Measurements from ENCODE around the gene UTF1. TPM values are rescaled to one million over a fixed set of nuclear protein-coding genes. Genes with fewer than 3 reads are reported as not detected.

Gene UTF1
- total RNA-seq, 2 experiments from 2014 or later: not detected

DNA sequence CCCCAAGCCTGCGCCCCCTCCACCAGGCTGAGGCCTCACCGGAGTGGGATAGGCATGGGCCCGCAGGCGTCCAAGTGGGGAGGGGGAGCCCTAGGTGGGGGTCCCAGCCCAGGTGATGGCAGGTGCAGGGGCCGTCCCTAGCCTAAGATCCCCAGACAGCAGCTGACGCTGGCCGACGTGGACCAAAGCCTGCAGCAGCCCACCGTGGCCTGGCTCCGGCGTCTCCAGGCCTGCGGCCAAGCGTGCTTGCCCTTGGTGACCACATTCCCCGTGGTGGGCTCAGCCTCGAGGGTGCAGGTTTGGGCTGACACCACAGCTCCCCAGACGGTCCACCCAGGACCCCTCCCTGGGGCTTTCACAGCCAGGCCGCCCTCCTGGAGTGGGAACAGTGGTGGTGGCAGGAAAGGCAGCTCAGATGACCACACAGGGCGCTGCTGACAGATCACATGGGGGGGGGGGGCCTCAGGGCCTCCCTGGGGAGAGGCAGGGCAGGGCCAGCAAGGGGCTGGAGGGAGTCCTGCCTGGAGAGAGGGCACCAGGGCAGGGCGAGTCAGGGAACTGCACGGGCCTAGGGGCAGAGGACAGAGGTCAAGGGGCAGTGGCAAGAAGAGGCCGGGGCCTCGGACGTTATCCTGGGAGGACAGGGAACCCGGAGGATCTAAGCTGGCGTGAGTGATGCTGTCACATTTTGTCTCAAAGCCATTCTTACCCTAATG is 47.4 kb downstream of the UTF1 start:
- no TSS peak for BruUV-seq (replicated peaks)
- H2AFZ ChIP-seq (ENCODE audit: low read length): no peak overlapping the region
- no peak overlapping the region for H3K4me3 ChIP-seq (ENCODE audit: low read depth, low read length, poor library complexity, severe bottlenecking)
- H3K4me2 ChIP-seq (ENCODE audit: low read length): peak overlapping the region; percentile 86
- ChIA-PET CTCF (ENCODE audit: unreplicated experiment) (no interaction called here), POLR2A (no interaction called here)
- H3K9me2 ChIP-seq (ENCODE audit: insufficient read depth, low read length): no peaks in the 10 kb centered on the region
- no peaks in the 10 kb centered on the region for H3K9me3 ChIP-seq (ENCODE audit: low read length)
- H3K4me1 ChIP-seq (ENCODE audit: insufficient read depth, low read length, poor library complexity, severe bottlenecking): peaks cover 47% of the 10 kb centered on the region
- H3K79me2 ChIP-seq (ENCODE audit: insufficient read depth, low read depth, low read length): no peaks in the 10 kb centered on the region
- TF ChIP-seq CTCF (conservative IDR thresholded peaks at IDR 0.05; ENCODE audit: low read length): no peak
- no peak for TF ChIP-seq EZH2phosphoT487 (IDR thresholded peaks at IDR 0.05; ENCODE audit: borderline replicate concordance, low read depth, low read length)
- no peaks in the 10 kb centered on the region for H4K20me1 ChIP-seq (ENCODE audit: insufficient read depth, low read length)
- DNase-seq (ENCODE audit: low spot score): no peak
- peaks cover 3% of the 10 kb centered on the region; the same call in 1 of the 2 replicates for H3K36me3 ChIP-seq (ENCODE audit: insufficient read depth, low read length)
- peak overlapping the region; percentile 53 for H3K27ac ChIP-seq (ENCODE audit: low read depth, low read length, poor library complexity, severe bottlenecking)
- intact Hi-C loops (cut with micrococcal nuclease; ENCODE audit: unreplicated experiment): loop anchor here (5.0 kb wide), 1 partner anchor 135 kb away; no protein-coding TSS in a partner anchor

DNA sequence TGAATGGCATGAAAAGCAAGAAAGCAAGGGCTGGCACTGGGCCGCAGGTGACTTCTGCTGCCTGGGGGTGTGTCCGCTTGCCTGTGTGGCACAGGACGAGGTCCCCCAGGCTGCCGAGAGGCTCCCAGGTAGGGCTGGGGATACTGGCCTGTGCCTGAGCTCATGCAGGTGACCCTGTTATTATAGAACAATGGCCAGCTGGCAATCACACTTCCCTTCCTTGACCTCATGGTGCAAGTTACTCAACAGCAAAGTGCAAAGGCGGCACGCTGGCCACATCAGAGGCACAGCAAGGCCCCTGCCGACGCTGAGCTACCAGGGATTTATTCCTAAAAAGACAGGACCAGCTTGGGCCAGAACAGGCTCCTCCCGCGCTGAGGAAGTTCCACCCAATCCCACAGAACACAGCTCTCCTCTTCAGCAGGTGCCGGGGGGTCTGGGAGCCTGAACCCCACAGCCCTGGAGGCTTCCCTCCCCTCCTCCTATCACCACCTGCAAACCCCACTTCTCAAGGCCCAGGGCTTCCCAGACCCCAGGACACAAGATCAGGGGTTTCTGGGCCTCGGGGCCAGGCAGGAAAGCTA is 48.1 kb downstream of the UTF1 start:
- CTCF ChIA-PET (ENCODE audit: unreplicated experiment): no interaction called here
- POLR2A ChIA-PET: no interaction called here
- H3K79me2 ChIP-seq (ENCODE audit: insufficient read depth, low read depth, low read length): no peaks in the 10 kb centered on the region
- peaks cover 47% of the 10 kb centered on the region for H3K4me1 ChIP-seq (ENCODE audit: insufficient read depth, low read length, poor library complexity, severe bottlenecking)
- no TSS peak for BruUV-seq (replicated peaks)
- no peak for DNase-seq (ENCODE audit: low spot score)
- intact Hi-C loops (cut with micrococcal nuclease; ENCODE audit: unreplicated experiment): loop anchor here (5.0 kb wide), 1 partner anchor 136 kb away; no protein-coding TSS in a partner anchor
- no peak overlapping the region for H3K4me3 ChIP-seq (ENCODE audit: low read depth, low read length, poor library complexity, severe bottlenecking)
- H4K20me1 ChIP-seq (ENCODE audit: insufficient read depth, low read length): no peaks in the 10 kb centered on the region
- H3K36me3 ChIP-seq (ENCODE audit: insufficient read depth, low read length): peaks cover 6% of the 10 kb centered on the region; the same call in 1 of the 2 replicates
- TF ChIP-seq EZH2phosphoT487 (IDR thresholded peaks at IDR 0.05; ENCODE audit: borderline replicate concordance, low read depth, low read length) (no peak), CTCF (conservative IDR thresholded peaks at IDR 0.05; ENCODE audit: low read length) (no peak)
- no peaks in the 10 kb centered on the region for H3K9me2 ChIP-seq (ENCODE audit: insufficient read depth, low read length)
- H3K9me3 ChIP-seq (ENCODE audit: low read length): no peaks in the 10 kb centered on the region
- peak overlapping the region; percentile 53 for H3K27ac ChIP-seq (ENCODE audit: low read depth, low read length, poor library complexity, severe bottlenecking)
- H3K4me2 ChIP-seq (ENCODE audit: low read length): peak overlapping the region; percentile 33; the same call in 1 of the 2 replicates
- H2AFZ ChIP-seq (ENCODE audit: low read length): no peak overlapping the region

Data from OCI-LY7 (cell line).